Dermis microvascular lymphatic vessel endothelial cell (primary cell): ENCODE data around the gene AMBP. TPM values are rescaled to one million over a fixed set of nuclear protein-coding genes. Genes with fewer than 3 reads are reported as not detected.

ENCODE experiments used
- DNase-seq, 2 donors: peaks; one replicate each; pipeline versions ENCODE4 v3.0.0 to v3.0.0-alpha.2; 2010; ENCODE audit warnings: low read depth in 2 of 2
- total RNA-seq: library from RNA; depleted of rRNA; stranded (reverse); fragments of >200 nt; gene quantifications from 2 replicates; pipeline ENCODE4 v1.2.1, GENCODE V29; 2014

The AMBP gene
- total RNA-seq: not detected in 2 replicates

DNA sequence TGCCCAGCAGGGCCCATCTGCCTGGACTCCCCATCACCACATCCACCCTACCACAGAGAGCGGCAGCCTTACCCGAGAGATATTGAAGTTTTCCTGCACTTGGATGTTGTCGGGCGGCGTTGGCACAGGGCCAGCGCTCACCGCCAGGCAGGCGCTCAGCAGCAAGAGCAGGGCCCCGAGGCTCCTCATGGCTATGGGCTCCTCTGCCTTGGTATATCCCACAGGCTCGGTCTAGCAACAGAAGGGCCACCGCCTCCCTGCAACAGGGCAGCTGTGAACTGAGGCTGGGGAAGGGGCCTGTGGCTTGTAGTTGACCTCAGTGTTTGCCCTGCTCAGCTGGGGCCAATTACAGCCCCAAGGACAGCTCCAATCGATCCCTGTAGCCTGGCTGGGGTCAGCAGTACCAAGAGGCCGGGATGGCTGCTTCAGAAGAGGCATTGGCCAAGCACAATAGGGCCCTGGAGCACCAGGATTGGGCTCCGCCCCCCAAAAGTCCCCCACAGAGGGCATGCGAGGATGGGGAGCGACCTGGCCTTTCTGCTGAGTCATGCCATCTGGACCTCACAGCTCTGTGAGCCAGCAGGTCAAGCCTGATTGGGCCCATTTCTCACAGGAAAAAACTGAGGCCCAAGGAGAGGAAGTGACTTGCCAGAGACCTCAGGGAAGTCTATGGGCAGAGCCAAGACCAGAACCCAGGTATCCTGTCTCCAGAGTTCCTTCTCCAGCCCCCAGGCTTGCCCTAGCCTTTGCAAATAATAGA, at the start of gene AMBP:
Gene AMBP (minus strand): TSS at position 280 of the 760 bp plus-strand sequence. CDS start 91 bp downstream, at position 189.
- no peak for DNase-seq

DNA sequence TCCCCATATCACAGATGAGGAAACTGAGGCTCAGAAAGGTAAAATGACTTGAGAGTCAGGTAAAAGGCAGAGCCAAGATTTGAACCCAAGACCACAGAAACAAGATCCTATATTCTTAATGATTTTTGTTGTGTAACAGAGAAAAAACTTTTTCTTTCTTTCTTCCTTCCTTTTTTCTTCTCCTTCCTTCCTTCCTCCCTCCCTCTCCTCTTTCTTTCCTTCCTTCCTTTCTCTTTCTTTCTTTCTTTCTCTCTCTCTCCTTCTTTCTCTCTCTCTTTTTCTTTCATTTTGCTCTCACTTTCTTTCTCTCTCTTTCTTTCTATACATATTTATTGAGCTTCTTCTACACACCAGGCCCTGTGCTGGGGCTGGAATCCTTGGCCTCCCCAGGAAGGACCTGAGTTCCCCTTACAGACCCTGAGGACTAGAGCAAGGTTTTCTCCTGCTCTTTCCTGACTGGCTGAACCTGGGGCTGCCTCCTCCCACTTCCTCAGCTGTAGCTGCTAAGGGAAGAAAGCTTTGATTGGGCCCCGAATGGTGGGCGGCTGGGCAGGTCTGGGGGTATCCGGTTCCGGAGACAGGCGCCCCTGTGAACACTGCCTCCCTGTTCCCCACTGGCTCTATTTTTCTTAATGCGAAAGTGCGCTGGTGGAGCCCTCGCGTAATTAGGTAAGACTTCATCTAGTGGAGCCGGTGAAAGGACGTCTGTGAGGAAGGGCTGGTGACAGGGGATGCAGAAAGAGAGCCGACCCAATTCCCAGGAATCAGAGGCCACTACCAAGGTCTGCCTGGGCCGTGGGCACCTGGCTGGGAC, 48.4 kb upstream of the AMBP start:
- no peak for DNase-seq

DNA sequence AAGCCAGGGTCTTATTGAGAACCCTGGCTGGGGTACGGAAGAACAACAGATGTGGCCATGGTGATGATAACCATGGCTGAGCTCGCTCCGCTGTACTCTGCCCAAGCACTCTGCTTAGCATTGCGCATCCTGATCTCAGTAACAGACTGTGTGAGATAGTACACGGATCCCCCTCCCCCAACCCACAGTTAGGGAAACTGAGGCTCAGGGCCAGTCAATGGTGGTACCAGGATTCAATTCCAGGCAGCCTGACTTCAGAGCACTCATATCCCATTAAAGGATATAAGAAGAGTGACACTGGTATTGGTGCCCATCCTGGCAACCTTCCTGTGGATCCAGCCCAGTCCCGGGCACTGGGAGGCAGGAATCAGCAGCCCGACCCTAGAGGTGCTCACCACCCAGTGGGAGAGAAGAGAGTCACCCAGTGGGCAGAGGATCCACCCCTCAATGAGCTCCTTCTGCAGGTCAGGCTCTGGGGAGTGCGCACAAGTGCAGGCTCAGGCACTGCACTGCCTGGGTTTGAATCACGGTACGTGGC, 47.4 kb upstream of the AMBP start:
- no peak for DNase-seq

DNA sequence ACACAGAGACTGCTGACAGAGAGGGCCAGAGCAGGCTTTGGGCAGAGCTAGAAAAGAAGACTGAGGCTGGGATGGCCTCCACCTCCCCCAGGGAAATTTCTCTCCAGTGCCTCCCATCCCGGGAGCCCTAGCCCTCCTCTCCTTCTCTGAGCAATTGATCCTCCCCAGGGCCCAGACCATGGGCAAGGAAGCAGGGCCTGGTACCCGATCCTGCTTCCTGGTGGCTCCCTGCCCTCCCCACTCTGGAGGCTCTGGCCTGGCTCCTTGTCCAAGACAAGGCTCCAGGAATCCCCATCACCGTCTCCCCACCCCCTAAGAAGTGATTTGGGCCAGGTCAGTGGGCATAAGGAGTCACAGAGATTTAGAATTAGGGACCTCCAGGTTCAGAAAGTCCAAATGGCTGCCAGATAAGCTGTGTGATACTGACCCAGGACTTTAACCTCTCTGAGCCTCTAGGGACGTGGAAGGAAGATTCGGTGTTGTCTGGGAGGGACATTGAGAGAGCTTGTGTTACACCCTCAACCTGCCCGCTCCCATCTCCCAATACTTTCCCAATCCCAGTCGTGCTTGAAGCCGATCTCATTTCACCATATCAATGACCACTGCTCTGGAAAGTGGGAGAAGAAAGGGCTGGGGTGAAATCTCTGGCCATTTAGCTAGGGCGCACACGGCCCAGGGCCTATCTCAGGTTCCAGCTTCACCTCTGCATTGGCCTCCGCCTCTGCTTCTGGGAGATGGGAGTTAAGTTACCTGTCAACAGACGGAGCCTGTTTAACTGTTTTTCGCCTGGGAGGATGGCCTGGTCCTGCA, 46.8 kb upstream of the AMBP start:
- DNase-seq: no peak

DNA sequence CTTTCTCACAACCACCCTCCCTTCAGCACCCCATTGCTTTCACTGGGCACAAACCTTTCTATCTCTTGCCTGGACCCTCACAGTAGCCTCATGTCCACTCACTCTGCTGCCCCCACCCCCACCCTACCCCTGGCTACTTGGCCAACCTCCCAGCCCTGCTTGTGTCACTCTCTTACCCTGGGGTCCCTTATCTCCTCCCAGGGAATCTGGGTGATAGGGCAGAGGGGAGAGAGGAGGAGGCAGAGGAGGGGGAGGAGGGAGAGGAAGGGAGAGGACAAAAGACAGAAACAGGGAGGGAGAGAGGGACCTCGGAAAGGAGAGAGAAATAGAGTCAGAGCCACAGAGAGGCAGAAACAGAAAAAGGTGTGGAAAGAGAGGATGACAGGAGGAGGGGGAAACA, 46.0 kb upstream of the AMBP start:
- DNase-seq: no peak

DNA sequence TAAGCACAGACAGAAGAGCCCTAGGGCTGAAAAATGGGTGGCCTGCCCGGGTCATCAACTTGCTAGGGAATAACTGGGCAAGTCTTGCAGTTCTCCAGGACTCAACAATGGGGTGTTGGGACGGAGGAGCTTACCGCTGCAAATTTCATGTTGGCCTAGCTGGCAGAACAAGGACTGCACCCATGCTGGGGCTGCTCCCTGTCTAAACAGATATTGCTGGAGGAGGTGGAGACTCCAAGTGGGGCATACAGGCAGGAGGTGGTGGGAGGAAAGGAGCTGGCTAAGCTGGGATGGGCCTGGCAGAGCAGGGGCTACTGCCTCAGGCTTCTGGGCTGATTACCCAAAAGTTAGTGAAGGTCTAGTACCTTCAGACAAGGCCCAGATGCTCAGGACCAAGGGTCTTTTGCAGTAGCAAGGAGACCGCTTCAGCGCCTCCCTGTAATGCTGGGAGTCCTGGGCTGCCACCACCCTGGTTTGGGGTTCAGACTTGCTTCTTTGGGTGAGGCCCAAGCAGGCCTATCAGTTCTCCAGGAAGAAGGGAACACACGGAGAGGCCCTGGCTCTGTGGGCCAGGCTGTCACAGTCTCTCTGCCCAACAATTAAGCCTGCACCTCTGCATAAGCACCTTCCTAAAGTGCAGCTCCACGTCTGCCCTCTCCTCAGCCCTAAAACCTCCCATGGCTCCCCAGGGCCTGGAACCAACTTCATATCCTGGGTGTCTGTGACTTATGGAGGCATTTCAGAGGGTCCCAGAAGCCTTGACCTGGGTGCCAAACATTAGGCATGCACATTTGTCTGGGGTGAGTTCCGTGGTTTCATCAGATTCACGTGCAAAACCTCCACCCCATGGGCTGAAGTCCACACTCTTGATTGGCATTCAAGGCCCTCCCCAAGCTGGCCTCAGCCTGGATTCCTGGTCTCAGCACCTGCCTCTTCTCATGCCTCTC, 45.2 kb upstream of the AMBP start:
- no peak for DNase-seq

DNA sequence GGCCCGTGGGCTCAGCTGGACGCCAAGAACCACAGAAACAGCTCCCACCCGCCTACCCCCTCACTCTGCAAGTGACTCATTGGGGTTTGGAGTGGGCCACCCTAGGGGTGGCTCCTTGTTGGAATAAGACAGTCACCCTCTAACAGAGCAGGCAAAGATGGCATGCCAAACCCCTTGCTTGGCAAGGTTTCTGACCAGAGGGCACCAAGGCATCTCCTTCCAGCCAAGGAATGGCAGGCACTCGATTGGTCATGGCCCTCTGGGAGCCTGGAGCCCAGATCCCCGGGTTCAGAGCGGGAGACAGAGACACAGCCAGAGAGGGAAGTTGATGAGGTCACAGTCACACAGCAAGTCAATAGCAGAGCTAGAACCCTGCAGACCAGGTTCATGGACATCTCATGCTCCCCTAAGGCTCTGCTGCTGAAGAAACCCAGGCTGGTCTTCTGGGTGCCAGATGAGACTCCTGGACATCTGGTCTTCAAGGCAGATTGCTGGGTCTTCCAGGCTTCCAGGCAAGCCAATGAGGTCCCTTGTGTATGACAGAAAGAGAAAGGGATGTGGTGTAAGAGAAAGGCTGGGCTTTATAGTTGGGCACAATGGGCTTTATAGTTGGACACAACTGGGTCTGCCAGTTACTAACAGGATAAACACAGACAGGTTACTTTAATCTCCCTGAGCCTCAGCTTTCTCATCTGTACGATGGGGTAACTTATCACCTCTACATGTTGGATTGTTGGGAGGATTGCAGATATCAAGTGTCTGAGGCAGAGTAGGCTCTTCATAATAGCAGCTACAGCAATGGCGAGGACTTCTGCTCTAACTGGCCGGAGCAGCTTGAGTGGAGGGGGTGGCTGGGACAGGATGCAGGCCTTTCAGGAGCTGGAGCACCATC, 44.3 kb upstream of the AMBP start:
- no peak for DNase-seq

DNA sequence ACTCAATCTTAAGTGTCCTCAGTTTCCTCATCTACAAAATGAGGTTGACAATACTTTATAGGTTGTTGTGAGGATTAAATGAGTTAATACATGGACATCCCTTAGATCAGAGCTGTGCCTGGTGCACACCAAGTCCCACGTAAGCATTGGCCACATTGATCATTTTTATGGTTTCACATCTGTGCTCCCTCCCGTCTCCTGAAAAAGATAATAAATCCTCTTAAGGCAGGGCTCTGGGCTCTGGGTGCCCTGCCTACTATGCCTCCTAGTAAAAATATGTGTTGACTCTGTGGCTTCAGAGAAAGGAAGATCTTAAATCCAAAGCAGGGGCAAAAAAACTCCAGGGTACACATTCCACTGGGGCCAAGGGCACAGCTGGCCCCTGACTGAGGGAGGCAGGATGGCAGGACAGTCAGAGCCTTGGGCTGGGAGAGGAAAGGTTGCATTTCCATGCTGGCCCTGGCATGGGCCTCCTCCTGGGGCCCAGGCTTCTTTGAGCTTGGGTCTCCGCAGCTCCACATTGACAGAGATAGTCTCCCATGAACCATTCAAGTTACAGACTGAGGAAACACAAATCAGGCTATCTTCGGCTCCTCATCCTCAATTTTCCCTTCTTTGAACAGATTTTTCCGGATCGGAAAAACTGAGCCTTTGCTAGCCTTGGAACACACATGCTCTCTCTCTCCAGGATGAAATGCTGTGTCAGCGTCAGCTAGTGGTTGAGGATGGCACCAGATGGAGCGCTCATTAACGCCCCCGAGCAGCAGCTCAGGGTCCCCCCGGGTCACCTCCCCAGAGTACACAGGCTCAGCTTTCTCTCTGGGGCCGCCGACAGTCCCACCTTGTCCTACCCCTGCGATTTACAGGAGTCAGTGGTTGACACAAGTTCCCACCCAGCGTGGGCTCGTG, 43.4 kb upstream of the AMBP start:
- no peak for DNase-seq

DNA sequence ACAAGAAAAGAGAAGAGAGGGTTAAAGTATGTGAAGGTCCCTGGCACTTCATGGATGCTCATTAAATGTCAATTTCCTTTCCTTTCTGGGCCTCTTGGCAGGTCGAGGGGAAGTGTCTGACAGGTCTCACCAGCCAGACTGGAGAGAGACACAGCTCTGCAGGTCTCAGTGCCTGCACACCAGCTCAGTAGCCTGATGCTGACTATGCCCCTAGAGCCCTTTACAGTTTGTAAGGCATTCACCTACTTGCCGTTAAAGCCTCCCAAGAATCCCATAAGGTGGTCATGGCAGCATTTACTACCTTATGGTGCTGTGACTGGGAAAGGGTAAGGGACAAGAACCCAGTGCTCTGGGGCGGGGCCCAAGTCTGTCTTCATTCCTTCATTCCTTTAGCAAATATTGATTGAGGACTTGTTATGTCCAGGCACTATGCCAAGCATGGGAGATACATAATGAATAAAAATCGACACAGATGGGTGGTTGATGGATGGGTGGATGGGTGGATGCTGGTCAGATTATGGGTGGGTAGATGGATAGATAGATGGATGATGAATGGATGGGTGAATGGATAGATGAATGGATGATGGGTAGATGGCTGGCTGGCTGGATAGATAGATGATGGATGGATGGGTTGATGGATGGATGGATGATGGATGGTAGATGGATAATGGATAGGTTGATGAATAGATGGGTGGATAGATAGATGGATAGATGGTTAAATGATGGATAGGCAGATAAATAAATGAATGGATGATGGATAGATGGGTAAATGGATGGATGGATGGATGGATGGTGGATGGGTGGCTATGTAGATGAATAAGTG, 42.3 kb upstream of the AMBP start:
- no peak for DNase-seq

DNA sequence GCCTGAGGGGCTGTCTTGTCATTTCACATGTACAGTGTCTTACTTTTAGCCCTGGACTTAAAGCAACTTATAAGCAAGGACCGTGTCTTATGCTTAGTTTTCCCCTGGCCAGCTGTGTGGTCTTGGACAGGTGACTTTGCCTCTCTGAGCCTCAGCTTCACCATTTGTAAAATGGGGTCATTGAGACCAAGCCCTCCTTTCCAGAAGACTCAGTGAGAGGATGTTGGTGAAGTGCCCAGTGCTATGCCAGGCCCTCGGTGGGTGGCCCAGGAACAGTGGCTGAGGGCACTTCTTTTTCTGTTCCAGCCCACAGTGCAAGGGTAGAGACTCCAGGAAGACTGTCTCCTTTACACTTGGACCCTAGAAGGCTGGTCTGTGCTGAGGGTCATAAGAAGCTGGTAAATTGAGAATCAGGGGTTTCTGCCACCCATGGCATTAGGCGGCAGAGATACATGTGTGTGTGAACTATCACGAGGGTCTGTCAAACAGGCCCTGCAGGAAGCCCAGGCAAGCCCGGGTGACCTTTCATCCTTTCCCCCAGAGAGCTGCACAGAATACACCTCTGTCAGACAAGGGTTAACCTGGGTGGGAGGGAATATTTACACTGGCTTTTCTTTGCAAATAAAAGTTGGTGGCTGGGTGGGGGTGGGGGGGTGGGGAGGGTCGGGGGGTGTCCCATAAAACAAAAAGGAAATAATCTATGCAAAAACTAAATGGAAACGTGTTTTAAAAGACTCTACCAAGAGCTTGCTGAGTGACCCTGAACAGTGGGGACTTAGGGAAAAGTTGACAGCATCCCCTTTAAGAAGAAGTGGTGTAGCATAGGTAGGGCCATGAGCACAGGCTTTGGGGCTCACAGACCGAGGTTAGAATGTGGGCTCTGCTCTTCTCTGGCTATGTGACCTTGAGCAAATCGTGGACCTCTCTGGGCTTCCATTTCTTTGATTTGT, 41.4 kb upstream of the AMBP start:
- no peak for DNase-seq

DNA sequence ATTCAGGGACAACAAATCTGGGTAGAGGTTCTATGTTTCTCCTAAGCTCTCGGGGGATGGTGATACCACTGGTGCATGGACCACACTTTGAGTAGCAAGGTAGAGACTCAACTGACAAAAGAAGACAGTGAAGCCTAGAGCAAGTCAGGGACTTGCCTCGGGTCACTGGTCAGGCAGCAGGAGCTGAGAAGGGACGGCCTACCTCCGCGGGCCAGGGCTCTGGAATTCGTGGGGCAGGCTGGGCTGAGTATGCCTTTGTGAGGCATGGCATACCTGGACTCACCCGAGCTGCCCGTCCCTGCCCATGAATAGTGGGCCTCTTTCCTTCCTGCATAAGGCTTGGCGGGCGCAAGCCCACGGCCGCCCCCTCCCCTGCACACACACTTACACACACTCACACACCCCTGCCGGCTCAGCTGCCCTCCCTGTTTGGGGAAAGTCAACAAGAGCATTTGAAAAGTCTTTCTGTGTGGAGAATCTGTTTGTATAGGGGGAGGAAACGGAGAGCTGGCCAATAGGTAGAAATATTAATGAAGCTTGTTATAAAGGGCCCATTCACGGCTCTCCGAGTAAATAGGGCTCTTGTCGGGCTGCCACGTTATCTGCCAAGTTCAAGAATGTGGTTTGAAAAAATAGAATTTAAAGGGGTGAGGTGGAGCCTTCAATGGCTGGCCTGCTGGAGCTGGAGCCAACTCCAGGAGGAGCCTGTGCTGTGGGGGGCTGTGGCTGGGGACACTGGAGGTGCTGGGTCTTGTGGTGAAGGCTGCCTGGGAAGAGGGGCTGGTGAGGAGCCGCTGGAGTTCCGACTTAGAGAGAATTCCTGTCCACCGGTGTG, 40.1 kb upstream of the AMBP start:
- no peak for DNase-seq

DNA sequence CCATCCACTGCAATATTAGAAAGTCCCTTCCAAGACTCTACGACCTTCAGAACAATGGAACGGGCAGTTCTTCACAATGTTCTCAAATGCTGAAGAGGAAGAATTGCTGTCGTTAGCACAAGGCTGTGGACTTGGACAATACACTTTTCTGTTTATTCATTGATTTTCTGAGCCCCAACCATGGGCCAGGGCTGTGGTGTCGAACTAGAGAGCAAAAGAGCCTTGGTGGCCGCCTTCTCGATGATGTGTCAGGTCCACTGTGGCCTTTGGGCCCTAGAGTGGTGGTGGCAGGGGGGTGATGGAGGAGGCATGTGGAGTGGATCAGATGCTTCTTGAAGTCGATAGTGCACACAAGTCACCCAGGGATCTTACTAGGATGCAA, 39.5 kb upstream of the AMBP start:
- no peak for DNase-seq

DNA sequence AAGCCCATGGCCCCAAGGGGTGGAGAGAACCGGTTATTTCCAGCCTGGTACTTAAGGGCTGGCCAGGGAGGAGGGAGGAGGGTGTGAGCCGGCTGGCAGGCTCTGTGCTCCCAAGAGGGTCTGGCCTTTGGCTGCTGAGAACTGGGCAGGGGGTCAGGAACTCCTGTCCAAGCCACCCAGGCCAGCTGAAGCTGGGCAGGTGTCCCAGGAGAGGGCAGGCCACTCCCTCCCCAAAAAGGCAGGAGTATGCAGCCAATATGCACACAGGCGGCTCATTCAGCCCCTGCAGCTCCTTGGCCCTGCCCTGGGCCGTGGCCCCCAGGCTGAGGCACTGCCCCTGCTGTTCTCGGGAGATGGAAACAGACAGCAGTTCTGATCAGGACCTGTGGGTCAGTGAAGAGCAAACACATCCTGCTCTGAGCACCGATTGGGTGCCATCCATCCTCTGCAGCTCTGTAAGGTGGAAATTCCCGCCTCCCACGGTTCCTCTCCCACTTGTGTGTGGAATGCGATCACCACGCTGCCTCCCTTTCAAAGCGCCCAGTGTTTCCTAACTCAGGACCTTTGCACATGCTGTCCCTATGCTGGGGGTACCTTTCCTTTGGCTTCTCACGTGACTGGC, 38.1 kb upstream of the AMBP start:
- no peak for DNase-seq

DNA sequence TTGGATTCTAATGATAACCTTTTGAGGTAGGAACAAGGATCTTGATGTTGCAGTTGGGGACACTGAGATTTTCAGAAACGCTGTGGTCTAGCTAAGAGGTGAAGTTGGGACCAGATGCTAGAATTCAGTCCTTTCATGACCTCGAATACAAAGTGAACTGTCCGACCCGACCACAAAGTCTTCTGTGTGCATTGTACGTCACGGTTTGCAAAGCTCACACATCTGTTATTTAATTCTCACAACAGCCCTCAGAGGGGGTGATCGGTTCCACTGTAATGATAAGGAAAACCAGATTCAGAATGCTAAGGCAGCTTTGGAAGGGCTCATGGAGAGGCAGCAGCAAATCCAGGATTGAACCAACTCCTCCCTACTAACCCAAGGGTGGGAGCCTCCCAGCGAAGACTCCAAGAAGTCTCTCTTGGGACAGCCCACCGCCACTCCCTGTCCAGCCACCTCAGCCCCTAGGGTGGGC, 37.6 kb upstream of the AMBP start:
- no peak for DNase-seq

DNA sequence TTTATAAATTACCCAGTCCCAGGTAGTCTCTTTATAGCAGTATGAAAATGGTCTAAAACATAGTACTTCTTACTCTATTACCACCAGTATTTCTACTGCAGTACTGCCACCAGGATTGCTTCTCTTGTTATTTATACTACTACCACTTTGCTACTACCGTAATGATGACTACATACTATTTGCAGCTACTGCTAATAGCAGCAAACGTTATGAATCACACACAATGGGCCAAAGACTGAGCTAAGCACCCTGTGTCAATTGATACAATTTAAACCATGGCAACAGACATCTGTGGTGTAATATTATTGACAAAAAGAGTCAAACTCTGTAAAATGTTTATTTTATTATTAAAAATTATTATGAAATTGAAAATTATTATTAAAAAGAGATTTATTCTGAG, 36.3 kb upstream of the AMBP start:
- no peak for DNase-seq
